HL-60 (cell line): ENCODE results near the gene FOXA2.

Experiments used
- DNase-seq, 2 experiments: peaks; one replicate each; pipeline ENCODE4 v3.0.0-alpha.2; 2010 to 2020; ENCODE audit warnings: low read depth in 1 of 2, low spot score in 1 of 2
- H3K27ac ChIP-seq: fragments of 250-450 bp; sonication (Bioruptor Pico); replicated peaks from 2 replicates; pipeline ENCODE4 v1.5.1; 2020; ENCODE audit warnings: mild to moderate bottlenecking, moderate library complexity
- H3K27me3 ChIP-seq: fragments of 250-450 bp; sonication (Bioruptor Pico); 2 replicates; pipeline ENCODE4 v1.5.1; 2021; ENCODE audit warnings: mild to moderate bottlenecking, moderate library complexity; ENCODE audit not compliant: insufficient read depth, poor library complexity, severe bottlenecking
- H3K4me3 ChIP-seq: replicated peaks from 2 replicates; pipeline ENCODE4 v1.5.1; 2011; ENCODE audit warnings: mild to moderate bottlenecking, control low read depth, low read length; ENCODE audit not compliant: insufficient read depth
- GABPA ChIP-seq: IDR thresholded peaks from 2 replicates; pipeline ENCODE4 v1.6.1; 2012; ENCODE audit warnings: low read depth
- POLR2AphosphoS5 ChIP-seq: IDR thresholded peaks from 2 replicates; pipeline ENCODE4 v1.6.1; 2012; ENCODE audit warnings: low read depth
- SPI1 ChIP-seq: IDR thresholded peaks from 2 replicates; pipeline ENCODE4 v1.6.1; 2012; ENCODE audit warnings: low read depth, mild to moderate bottlenecking, borderline replicate concordance
- TF ChIP-seq, protein P1 (sequence below): IDR thresholded peaks from 2 replicates; pipeline ENCODE4 v1.6.1; 2012; ENCODE audit warnings: low read depth; ENCODE audit not compliant: insufficient replicate concordance
- TF ChIP-seq, protein P2 (sequence below): IDR thresholded peaks from one replicate; pipeline ENCODE4 v1.5.1; 2011; ENCODE audit warnings: low read length, control low read depth, inconsistent platforms; ENCODE audit not compliant: insufficient read depth

The FOXA2 gene

DNA sequence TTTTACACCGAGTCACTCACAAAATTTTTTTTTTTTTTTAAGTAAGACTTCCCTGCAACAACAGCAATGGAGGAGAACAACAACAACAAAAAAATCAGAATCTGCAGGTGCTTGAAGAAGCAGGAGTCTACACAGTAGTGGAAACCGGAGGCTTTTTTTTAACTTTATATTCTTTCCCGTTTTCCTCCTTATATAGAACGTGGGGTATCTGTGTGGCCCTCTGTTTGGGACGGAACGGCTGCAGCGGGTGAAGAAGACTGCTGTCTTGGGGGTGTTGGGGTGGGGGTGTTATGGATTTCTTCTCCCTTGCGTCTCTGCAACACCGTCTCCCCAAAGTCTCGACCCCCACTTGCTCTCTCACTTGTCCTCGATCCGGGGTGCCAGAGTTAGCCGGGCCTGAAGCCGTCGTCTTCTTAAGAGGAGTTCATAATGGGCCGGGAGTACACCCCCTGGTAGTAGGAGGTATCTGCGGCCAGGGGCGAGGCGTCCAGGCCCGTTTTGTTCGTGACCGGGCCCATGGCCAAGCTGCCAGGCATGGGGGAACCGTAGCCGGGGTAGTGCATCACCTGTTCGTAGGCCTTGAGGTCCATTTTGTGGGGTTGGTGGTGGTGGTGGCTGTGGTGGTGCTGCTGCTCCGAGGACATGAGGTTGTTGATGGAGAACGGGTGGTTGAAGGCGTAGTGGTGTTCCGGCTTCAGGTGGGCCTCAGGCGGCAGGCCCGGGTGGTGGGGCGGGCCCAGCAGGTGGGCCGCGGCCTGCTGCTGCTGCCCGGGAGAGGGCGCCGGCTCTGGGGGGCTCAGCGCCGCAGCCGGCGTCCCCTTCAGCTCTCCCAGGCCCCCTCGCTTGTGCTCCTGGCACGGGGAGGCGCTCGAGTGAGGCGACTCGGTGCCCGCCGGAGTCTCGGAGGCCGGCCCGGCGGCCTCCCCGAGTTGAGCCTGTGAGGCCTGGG, 2.7 kb downstream of the FOXA2 start:
- H3K27ac ChIP-seq, result no peak overlapping the region
- DNase-seq, result no peak
- H3K4me3 ChIP-seq, result no peak overlapping the region
- peaks cover 62% of the 10 kb centered on the region for H3K27me3 ChIP-seq
- TF ChIP-seq, protein P1, sequence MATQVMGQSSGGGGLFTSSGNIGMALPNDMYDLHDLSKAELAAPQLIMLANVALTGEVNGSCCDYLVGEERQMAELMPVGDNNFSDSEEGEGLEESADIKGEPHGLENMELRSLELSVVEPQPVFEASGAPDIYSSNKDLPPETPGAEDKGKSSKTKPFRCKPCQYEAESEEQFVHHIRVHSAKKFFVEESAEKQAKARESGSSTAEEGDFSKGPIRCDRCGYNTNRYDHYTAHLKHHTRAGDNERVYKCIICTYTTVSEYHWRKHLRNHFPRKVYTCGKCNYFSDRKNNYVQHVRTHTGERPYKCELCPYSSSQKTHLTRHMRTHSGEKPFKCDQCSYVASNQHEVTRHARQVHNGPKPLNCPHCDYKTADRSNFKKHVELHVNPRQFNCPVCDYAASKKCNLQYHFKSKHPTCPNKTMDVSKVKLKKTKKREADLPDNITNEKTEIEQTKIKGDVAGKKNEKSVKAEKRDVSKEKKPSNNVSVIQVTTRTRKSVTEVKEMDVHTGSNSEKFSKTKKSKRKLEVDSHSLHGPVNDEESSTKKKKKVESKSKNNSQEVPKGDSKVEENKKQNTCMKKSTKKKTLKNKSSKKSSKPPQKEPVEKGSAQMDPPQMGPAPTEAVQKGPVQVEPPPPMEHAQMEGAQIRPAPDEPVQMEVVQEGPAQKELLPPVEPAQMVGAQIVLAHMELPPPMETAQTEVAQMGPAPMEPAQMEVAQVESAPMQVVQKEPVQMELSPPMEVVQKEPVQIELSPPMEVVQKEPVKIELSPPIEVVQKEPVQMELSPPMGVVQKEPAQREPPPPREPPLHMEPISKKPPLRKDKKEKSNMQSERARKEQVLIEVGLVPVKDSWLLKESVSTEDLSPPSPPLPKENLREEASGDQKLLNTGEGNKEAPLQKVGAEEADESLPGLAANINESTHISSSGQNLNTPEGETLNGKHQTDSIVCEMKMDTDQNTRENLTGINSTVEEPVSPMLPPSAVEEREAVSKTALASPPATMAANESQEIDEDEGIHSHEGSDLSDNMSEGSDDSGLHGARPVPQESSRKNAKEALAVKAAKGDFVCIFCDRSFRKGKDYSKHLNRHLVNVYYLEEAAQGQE, result no peak
- TF ChIP-seq SPI1 (no peak), GABPA (no peak), POLR2AphosphoS5 (no peak)
- TF ChIP-seq, protein P2, sequence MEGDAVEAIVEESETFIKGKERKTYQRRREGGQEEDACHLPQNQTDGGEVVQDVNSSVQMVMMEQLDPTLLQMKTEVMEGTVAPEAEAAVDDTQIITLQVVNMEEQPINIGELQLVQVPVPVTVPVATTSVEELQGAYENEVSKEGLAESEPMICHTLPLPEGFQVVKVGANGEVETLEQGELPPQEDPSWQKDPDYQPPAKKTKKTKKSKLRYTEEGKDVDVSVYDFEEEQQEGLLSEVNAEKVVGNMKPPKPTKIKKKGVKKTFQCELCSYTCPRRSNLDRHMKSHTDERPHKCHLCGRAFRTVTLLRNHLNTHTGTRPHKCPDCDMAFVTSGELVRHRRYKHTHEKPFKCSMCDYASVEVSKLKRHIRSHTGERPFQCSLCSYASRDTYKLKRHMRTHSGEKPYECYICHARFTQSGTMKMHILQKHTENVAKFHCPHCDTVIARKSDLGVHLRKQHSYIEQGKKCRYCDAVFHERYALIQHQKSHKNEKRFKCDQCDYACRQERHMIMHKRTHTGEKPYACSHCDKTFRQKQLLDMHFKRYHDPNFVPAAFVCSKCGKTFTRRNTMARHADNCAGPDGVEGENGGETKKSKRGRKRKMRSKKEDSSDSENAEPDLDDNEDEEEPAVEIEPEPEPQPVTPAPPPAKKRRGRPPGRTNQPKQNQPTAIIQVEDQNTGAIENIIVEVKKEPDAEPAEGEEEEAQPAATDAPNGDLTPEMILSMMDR, result no peak

DNA sequence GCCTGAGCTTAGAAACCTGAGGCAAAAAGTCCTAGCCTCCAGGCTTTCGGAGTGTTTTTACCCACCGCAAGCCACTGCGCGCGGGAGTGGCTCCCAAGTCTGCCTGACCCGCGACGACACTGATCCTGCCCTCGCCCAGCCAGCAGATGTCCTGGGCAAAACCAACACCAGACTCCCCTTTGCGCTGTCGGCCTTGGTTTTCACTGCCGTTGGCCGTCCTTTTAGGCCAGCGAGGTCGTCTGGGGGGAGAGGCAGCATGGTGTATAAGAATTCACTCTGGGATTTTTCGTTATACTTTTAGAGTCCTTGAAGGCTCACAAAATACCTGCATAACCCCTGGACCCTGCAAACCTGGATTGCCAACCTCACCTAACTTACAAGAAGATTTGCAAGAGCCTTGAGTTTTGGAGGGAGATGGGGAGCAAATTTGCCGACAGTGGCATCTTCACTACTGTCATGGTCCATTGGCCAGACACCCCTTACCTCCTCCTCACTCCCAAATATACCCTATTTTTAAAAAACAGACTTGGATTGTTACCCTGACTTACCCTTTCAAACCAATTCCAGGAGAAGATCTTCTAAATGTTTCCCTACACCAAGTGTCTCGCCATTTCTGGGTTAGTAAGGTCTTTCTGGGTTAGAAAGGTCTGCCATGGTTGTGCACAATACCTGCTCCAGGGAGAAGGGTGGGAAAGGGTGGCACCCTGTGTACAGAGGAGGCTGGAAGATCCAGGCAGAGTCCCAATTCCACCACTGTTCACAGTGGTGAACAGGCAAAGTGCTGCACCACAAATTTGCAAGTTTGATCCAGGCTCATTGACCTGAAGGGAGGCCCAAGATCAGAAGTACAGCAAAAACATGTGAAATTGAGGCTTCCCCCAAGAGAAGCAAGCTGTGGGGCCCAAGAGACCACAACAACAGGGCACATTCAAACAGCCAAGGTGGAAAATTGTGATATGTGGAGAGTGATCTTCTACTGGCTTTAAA, 4.4 kb downstream of the FOXA2 start:
- no peak overlapping the region for H3K4me3 ChIP-seq
- H3K27me3 ChIP-seq, result peaks cover 63% of the 10 kb centered on the region
- H3K27ac ChIP-seq, result no peak overlapping the region
- TF ChIP-seq POLR2AphosphoS5, result no peak
- no peak for TF ChIP-seq GABPA
- TF ChIP-seq SPI1, result no peak
- TF ChIP-seq, protein P2, result no peak
- TF ChIP-seq, protein P1, result no peak
- DNase-seq, result no peak

DNA sequence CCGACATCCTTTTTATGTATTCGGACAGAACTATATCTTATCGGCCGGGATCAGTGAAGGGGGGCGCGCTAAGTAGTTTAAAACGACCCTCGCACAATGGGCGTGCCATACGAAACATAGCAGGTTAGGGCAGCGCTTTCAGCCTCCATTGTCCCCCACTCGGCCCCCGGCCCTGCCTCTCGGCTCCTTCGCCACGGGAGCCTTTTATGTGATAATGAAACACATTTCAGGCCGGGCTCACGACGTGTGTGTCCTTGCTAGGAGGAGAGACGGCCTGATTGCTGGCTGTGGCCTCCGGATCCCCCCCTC, 5.3 kb downstream of the FOXA2 start:
- no peak overlapping the region for H3K4me3 ChIP-seq
- TF ChIP-seq, protein P2, result no peak
- TF ChIP-seq, protein P1, result no peak
- no peak for TF ChIP-seq GABPA
- peaks cover 68% of the 10 kb centered on the region for H3K27me3 ChIP-seq
- no peak overlapping the region for H3K27ac ChIP-seq
- DNase-seq, result no peak
